HUDEP-2 (cell line): ENCODE measurements around the gene CCNY.

Source experiments
- DNase-seq, 76 experiments: peaks; one replicate each; lab custom pipeline; 2025; ENCODE audit not compliant: unreplicated experiment in 76 of 76; lab: John Stamatoyannopoulos, UW

CCNY gene

GRCh38 chr10:35331894-35332640, 4.2 kb upstream of the CCNY start:
- no peak for DNase-seq

GRCh38 chr10:35334297-35334696, 2.0 kb upstream of the CCNY start:
- DNase-seq, result no peak

DNA sequence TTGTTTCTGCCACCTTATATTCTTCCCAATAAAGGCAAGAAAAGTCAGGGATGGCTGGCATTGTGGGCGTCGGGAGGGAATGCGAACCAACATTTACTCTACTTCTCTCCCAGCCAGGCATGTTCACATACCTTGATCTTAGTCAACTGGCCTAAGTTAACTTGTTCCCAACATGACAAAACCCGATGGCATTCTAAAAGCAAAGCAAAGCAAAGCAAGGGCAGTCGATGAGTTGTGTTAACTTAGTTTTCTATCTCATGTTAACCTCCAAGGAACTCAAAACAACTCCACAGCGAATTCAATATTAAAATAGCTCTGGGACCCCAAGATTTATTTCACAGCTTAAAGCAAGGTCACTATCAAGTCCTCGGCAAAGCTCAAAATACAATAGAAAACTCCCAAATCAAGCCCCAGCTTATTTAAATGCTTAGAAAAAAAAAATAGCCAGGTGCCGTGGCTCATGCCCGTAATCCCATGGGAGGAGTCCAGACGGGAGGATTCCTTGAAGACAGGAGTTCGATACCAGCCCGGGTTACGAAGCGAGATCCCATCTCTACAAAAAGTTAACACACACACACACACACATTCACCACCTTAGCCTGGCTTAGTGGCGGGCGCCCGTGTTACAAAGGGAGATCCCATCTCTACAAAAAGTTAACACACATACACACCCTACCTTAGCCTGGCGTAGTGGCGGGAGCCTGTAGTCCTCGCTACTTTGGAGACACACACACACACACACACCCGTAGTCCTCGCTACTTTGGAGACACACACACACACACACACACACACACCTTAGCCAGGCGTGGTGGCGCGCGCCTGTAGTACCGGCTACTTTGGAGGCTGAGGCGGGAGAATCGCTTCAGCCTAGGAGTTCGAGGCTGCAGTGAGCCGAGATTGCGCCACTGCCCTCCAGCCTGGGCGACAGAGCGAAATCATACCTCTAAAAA, 901 bp upstream of the CCNY start:
- peak in 18 of 76 experiments; percentile 4 to 43 (median 22) for DNase-seq

DNA sequence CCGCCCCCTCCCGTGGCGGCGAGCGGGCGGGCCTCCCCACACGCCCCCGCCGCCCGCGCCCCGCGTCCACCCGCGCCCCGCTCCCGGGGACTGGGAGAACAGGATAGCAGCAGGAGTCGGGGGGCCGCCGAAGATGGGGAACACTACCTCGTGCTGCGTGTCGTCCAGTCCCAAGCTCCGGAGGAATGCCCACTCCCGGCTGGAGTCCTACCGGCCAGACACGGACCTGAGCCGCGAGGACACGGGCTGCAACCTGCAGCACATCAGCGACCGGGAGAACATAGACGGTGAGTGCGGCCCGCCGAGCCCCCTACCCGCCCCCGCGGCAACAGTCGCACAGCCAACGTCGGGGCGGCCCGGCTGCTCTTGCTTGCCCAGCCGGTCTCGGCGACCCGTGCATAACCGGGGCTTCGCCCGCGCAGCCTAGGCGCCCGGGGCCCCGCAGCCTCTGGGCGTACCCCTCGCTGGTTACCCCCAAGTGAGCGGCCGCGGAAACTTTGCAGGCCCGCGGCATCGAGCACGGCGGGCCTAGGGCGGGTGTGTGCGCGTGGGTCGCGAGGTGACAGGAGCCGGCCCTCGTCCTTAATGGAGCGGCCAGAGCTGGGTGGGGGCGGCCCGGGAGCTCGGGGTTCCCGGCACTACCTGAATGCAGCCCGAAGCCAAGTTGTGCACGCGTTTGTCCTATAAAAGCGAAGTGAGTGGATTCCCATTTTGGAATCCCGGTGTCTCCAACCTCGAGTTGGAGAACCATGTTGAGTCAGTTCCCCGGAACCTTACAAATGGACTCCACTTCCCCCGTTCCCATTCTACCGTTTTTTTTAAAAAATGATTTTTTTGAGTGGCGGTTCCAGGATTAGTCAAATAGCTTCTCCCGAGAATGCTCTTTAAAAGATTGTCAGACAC, 863 bp downstream of the CCNY start:
- peak in 13 of 76 experiments; percentile 1 to 41 (median 14) for DNase-seq

DNA sequence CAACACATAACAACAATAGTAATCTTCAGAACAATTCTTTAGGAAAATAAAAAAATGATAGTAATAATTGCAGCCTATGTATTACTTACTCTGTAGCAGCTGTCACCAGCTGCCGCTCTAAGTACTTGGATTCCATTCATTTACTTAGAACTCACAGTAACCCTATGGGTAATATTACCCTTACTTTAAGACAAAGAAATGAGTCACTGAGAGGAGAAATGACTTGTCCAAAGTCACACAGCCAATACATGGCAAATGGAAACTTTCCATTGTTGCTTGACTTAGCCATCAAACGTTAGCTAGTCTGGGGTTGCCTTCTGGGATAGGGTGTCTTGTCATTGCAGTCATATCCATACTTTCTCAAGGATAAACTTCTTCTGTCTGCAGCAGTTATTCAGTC, 3.6 kb downstream of the CCNY start:
- no peak for DNase-seq

- no peak for DNase-seq
These were observed 4.7 kb downstream of the CCNY start for GRCh38 chr10:35340975-35341374.

- no peak for DNase-seq
These were observed 5.2 kb downstream of the CCNY start for GRCh38 chr10:35341521-35341920.

GRCh38 chr10:35342183-35342753, 6.0 kb downstream of the CCNY start:
- DNase-seq, result no peak

DNA sequence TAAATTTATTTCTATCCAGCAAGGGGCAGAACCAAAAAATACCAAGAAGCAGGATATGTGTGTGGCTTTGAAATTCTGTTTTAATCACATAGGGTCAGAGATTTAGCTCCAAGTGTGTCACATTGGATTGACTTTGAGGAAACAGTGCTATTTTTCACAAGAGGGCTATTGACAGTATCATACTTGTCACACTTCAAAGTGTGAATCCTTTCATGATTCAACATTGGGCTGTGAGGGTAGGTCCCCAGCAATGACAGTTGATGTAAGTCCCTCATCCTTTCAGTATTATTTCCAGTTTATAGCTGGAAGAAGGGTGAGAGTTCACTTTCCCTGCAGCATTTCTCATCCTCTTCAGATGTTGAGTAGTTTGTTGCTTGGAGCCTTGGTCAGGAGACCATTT, 7.4 kb downstream of the CCNY start:
- no peak for DNase-seq

DNA sequence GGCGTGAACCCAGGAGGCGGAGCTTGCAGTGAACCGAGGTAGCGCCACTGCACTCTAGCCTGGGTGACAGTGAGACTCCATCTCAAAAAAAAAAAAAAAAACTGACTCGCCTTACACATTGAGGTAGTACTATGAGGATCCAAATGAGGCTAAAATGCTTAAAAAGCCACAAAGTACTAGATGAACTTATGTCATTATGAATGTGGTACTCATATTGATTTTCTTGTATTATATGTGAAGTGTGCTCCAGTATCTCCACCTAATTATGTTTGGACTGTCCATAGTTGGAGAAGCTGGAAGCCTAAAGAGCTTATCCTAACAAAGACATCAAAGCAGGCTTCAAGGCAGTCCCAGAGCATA, 9.1 kb downstream of the CCNY start:
- DNase-seq, result no peak

DNA sequence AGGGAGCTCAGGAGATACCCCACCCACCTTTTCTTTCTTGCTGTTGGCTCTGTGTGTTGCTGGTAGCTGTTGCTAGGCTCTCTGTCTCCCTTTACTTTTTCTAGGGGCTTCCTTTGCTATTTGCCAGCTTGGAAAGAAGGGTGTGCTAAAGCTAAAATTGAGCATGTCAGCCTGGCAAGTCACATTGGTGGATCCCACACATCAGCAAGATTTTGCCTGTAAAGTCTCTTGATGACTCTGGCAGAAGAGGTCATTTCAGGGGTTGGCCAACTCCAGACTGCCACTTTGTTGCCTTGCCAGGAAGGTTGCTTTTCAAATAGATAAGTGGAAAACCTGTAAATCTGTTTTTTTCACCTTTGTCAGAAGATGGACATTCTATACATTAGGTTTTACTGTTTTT, 9.9 kb downstream of the CCNY start:
- no peak for DNase-seq

- no peak for DNase-seq
These were observed 10.8 kb downstream of the CCNY start for GRCh38 chr10:35347121-35347562.

GRCh38 chr10:35347899-35348608, 11.7 kb downstream of the CCNY start:
- no peak for DNase-seq

DNA sequence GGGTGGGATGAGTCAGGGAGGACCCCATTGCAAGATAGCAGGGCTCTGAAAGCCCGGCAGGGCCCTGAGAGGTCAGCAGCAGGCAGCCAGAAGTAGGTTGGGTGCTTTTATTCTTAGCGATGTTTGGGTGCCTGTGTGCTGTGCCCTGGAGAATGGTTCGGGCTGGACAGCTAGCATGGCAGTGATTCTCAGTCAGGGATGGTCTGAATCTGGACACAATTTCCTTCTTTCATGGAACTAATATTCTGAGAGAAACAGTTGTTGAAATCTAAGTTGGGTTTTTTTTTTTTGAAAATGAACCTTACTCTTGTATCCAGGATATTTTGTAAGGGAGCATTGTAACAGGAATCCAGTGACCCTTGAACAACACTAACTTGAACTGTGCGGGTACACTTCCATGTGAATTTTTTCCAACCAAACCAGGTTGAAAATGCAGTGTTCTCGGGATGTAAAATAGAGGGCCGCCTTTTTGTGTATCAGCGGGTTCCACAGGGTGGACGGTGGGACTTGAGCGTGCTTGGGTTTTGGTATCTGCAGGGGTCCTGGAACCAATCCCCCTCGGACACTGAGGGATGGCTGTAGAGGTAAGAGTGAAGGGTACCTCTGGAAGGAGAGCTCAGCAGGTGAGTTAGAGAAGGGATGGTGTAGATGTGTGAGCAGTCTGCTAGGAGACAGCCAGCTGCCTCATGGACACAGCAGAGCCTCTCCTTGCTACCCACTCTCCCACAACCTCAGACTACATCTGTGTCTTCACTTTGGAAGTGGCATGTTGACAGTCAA, 12.5 kb downstream of the CCNY start:
- DNase-seq, result no peak

DNA sequence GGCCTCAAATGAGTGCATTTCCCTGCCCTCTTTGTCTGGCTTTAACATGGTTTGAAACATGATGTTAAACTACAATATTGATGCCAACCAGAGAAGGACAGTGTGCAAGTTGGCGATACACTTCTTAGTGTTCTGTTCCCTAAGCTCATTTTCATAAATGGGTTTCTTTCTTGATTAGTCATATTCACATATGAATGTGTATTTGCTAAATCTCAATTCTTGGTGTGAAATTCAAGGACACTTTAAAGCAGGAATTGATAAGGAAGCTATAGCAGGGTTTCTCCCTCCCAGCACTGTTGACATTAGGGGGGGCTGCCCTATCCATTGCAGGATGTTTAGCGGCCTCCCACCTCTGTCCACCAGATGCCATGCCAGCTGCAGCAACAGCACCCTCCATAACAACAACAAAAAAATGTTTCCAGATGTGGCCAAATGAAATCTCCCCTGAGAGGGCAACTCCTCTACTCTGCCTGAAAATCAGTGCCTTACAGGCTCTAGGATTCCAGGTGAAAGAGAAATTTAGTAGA, 13.1 kb downstream of the CCNY start:
- no peak for DNase-seq

DNA sequence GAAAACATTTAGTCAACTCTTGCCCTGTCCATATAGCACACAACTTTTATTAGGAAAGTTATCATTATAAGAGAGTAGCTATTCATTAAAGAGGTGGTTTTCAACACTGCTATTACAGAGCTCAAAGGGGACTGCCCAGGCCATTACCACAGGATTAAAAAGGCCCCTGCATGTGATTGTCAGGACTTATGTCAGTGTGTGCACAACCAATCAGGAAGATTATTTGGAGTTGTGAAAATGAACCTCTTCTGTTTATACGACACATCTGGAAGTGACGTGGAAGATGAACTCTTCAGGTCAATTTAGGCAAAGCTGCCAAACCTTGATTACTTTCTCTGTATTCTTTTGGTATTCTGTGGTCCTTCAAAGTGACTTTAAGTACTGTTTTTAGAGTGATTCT, 14.7 kb downstream of the CCNY start:
- DNase-seq, result no peak

DNA sequence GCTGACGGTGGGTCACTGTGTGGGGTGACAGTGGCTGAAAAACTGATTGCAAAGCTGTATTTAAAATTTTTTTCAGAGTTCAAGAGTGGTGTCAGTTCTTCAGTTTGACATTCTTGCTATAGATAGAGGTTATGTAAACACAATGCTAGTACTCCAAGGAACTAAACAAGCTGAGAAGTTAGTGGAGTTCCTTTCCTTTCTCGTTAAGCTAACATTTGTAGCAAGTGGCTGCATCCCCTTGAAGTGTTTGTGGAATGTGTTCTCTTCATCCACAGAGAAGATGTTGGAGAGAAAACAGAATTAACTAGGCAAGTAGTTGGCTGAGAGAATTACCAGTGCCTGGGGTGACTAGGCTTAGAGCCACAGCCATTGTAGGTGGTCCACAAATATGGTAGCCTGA, 15.8 kb downstream of the CCNY start:
- DNase-seq, result no peak

DNA sequence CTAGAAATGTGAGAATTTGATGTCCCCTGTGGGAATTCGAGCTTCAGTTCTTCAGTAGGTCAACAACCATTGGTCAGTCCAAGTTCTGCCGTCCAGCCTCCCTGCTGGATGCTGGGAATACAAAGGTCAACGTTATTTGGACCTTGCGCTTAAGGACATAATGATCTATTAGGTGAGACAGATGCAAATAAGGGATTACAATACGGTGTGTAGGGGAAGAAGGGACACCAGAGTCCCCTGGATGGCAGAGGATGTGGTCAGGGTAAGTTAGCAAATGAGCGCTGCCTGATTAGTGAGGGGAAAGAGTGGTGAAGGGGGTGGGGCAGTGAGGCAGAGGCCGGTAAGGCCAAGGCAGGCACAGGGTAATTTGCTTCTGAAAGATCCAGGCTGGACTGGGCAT, 16.2 kb downstream of the CCNY start:
- DNase-seq, result no peak

DNA sequence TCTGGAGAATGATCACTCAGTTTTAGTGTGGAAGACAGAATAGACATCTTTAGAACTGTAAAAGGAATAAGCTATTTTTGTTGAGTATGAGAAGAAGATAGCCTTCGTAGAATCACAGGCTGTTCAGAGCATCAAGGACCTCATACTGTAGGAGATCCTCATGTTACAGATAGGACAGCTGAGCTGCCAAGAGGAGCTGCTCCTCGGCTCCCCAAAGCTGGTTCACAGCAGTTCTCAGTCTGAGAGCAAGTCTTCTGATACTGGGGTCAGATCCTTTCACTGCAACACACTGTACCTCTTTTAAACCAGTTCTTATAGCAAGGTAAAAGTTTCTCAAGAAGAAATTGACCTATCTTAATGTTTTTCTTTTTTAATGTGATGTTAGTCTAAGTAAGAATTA, 17.1 kb downstream of the CCNY start:
- DNase-seq, result no peak
